Colon (tissue), 2 donors: ENCODE measurements around the gene HOXD9.

Source experiments
- FAIRE-seq: peaks from 2 replicates; lab custom pipeline; 2012; peaks lifted over from hg19 to GRCh38; lab: Jason Lieb, UNC
- donor health status: control.
- donor health status: control.

The HOXD9 gene

DNA sequence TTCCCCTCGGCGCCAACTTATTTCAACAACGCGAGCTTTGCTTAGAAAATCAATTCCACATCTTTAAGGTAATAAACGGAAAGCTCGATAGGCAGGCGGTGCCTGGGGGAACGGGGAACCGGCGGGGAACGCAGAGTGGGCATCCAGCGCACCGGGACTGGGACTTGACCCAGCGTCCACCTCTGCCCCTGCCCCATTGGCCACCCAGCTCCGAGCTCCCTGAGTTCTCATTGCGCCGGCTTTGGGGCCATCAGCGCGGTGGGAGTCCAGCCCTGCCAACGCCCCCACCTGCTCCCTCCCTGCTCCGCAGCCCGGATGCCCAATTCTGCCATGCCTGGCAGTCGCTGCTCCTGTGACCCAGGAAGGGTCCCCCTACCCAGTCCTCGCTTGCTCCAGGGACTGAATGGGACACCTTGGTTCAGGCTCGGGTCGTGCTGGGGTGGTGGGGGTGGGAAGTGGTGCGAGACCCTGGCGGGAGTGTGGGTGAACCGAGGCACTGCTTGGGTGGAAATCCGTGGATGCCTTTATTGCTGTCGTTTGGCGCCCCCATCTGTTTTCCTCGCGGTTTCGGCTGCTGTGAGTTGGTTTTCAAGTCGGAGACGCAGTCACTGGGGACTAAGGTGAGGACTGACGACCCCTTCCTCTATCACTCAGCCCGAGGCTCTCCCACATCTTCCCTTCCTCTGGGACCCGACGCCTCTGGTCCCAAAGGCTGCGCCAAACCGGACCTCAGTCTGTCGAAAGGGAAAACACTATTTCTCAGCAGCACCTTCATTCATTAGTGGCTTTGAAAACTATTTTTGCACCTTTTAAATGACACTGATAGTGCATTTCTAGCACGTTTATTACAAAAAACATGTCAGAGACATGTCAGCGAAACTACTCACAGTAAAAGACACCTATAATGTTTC, 36.4 kb upstream of the HOXD9 start:
- no peak for FAIRE-seq

DNA sequence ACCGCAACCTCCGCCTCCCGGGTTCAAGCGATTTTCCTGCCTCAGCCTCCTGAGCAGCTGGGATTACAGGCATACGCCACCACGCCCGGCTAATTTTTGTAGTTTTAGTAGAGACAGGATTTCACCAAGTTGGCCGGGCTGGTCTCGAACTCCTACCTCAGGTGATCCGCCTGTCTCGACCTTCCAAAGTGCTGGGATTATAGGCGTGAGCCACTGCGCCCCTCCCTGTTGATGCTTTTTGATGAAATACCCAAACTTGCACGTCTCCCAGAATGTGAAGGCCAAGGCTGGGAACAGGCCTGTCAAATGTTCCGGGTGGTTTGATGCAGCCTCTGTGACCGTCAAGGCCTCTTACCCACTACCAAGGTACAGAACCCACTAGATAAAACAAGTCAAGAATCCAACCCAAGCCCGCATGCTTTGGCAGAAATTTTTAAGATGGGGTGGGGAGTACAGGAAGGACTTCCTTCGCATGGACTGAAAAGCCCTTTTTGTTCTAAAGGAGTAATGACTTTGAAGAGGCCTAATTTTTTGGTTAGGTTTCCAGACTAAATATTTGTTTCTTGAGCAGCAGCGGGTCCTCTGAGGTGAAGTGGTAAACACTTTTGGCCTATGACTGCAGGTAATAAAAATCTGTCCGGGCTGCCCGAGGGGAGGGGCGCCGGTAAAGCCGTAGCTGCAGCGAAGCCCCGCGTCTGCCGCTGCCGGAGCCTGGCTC, 35.0 kb upstream of the HOXD9 start:
- FAIRE-seq, result no peak

DNA sequence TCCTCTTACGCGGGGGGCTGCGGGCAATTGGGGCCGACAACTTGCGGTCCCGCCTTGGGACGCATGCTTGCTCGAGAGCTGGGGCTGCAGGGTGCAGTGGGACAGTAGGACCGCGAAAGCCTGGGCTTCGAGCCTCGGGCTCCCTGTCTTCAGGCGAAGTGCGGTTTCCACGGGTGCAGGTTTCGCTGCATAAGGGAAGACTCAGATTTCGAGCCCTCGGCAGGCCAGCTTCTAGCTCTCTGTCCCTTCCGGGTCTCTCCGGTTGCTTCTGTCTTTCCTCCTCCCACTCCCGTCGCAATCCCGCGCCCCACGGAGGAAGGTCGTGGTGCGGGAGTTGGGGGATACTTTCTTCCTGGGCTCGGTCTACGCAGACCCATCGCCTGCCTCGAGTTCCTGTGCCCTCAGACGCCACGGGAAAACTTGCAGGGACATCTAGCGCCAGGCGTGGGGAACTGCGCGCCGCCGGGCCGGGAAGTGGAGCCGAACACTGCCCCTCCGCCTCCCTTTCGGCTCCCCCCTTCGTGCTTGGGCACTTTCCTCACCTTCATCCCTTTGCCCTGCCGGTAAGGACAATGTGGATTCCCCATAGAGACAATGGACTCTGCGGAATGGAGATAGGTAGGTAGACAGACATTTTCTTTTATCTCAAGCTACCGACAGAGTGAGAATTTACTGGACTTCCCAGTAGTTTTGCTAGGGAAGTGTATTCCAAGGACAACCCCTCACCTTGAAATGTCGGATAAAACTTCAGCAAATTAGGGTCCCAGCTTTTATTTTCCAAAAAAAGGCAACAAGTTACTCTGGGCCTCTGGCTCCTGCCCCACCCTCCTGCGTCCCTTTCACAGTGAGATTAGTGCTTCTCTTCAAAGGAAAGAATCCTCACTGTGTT, 34.2 kb upstream of the HOXD9 start:
- no peak for FAIRE-seq

DNA sequence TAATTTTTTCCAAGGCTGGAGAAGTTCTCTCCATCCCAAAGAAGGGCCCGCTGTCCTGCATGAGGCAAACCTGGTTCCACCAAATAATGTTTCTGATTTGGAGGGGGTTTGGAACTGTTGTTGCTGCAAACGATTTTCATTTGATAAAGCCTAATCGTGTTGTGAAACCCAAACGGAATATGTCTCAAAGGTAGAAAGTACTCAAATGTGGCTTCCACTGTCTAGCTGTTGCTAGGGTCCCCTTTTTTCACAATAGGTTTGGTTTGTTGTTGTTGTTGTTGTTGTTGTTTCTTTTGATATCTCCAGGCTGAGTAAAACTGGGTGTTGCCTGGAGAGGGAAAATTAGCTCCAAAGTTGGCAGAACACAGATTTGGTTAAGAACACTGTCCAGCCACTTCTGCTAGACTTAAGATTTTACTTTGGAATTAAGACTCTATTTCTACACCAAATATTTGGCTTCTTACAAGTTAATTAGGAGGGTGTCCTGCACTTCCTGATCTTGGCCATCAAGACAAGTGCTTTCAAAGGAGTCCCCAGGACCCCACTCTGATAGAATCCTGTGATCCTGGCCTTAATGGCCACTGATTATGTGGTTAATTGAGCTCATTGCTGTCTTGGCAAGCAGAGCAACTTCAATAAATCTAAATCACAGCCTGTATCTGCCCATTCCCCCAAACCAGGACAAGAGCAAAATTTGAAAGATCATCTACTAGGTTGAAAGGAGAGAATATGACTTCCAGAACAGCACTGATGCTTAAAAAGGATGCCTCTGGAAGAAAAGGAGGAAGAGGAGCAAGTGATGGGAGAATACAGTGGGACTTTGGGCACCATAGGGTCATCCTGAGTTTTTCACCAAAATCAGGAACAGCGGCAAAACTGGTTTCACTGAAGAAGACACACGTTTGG, 33.3 kb upstream of the HOXD9 start:
- no peak for FAIRE-seq

DNA sequence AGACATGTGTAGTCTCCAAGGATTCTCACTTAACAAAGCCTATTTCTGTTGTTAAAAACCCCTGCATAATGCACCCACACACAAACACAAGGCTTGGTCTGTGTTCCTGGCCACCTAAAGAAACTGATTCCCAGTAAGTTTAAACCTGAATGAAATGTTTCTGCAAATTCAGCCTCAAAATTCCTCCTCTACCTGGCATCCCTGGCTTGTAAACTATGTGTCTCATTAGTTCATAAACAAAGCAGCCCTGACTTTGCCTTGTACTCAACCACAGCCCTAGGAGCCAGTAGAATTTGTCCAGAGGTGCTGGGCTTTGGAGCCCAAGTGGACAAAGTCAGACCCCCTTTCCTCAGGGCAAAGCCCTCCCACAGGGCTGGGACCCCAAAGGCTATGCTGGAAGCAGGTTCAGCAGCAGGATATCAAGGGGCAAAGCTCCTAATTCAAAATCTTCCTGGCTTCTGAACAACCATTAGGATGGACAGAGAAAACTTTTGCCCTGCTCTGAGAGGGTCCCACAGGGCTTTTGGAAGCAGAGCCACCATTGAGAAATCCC, 32.6 kb upstream of the HOXD9 start:
- no peak for FAIRE-seq

DNA sequence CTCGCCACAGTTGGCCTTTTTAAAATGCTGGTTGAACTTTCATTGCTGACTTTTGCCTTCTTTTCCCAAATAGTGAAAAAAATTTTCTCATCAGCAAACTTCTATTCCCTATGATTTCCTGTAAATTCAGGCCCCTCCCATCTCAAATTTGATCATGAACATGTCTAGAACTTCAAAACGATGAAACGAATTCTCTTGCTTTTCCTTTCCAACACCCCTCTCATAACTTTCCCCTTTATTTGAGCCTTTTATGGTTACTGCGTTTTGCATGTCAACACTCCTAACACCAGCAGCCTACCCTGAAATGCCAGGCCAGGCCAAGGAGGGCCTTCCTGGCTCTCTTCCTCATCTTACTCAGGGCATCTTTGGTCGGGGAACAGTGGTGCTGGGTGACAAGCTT, 31.7 kb upstream of the HOXD9 start:
- no peak for FAIRE-seq

DNA sequence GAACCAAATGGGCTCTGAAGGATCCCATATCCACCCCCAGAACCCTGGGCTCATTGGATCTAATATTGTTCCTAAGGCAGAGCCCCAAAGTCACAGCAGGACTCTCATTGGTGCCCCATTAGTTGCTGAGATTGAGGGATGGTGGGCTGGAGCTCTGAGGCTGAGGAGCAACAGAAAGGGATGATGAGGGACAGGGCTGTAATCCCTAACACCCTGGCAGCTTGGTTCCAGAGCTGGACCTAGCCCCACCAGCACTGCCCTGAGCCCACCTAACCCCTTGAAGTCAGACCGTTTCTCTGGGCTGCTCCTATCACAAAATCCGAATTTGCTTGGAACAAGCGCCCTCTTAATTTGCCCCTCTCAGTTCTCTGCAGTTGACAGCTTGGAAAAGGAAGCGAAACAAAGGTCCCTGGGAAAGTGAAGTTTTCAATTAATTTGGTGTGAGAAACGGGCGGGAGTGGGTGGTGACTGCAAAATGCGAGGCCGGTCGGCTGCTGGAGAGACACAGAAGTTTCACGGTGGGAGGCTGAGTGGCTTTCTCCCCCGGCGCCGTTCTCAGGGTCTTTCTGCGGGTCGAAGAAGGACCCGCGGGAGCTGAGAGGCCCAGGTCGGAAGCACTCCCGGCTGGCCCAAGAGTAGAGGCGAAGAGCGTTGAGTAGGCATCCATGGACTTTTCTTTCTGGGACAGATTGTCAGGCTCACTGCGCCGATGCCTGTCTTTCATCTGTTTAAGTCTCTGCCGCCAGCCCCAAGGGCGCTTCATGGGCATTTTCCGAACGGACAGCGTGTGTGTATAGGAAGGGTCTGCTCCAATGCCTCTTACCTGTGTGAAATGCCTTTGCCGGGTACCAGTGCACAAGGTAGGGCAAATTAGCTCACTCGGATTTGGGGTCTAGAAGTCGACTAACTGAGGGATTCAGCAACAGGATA, 30.9 kb upstream of the HOXD9 start:
- no peak for FAIRE-seq

DNA sequence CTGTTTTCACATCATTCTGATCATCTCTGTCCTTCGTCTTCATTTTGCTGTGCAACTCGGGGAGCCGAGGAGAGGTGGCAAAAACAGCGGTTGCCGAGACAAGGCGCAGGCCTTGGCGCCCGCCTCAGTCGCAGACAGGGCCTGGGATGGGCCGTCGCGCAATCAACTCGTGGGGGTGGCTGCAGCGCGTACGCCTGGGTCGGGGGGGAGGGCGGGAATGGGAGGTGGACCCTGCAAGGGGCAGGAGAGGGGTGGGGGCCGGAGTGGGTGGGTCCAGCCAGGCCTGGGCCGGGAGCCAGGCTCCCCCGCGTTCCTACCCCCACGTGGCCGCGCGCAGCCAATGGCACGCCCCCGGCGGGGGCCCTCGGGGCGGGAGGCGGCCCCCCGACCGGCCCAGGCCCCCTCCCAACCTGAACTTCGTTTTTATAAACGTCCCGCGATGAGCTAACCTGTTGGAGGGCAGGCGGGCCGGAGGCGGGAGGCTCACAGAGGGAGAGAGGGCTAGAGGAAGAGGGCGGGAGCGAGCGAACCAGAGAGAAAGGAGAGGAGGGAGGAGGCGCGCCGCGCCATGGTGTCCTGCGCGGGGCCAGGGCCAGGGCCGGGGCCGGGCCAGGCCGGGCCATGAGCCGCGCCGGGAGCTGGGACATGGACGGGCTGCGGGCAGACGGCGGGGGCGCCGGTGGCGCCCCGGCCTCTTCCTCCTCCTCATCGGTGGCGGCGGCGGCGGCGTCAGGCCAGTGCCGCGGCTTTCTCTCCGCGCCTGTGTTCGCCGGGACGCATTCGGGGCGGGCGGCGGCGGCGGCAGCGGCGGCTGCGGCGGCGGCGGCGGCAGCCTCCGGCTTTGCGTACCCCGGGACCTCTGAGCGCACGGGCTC, 30.0 kb upstream of the HOXD9 start, which contains the start of gene HOXD13:
Gene HOXD13 (plus strand): TSS at position 452 of the 875 bp plus-strand sequence. CDS start 170 bp downstream, at position 622.
- FAIRE-seq, result no peak

DNA sequence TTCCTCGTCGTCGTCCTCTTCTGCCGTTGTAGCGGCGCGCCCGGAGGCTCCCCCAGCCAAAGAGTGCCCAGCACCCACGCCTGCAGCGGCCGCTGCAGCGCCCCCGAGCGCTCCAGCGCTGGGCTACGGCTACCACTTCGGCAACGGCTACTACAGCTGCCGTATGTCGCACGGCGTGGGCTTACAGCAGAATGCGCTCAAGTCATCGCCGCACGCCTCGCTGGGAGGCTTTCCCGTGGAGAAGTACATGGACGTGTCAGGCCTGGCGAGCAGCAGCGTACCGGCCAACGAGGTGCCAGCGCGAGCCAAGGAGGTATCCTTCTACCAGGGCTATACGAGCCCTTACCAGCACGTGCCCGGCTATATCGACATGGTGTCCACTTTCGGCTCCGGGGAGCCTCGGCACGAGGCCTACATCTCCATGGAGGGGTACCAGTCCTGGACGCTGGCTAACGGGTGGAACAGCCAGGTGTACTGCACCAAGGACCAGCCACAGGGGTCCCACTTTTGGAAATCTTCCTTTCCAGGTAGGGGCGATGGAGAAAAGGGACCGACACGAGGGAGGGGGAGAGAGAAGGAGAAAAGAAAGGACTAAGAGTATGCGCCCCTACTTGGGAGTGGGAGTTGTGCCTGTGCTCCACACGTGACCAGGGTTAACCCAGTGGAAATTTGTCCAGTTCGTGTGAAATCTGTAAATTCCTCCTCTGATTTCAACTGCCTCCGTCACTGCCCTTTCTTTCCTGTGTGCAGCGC, 29.2 kb upstream of the HOXD9 start:
- FAIRE-seq, result no peak

DNA sequence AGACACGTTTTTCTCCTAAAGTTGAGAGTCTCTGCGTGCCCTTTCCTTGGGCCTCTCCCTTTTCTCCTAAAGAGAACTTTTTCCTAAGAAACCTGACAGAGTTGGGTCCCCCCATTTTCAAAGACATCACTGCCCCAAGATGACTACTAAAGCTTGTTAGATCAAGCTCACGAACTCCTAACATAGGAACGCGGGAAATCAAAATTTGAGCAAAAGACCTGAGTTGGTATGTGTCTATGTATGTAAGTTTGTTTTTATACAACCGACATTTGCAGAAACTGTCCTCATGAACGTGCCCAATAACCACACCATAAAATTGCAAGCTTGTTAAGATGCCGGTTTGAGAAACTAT, 28.6 kb upstream of the HOXD9 start:
- no peak for FAIRE-seq

DNA sequence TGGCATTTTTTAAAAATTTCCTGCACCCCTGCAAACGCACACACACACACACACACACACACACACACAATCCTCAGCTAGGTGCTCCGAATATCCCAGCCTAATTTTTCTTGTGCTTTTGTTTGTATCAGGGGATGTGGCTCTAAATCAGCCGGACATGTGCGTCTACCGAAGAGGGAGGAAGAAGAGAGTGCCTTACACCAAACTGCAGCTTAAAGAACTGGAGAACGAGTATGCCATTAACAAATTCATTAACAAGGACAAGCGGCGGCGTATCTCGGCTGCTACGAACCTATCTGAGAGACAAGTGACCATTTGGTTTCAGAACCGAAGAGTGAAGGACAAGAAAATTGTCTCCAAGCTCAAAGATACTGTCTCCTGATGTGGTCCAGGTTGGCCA, 28.2 kb upstream of the HOXD9 start:
- FAIRE-seq, result no peak

DNA sequence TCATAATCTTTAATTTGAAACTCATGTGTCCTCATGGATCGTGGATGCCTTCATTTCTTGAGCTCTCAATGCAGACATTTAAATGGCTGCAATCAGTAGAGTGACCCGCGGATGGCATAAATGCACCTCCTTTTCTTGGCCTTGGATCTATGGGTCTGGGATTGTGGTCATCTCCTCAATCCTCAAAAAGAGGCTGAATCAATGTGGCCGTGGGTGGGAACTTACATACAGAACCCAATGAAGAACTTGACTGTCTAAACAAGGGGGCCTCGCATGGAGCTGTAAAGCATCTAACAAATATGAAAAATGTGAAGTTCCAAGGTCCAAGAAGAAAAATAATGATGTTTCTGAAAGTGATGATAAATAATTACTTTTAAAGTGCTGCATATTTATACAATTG, 27.1 kb upstream of the HOXD9 start:
- FAIRE-seq, result no peak

DNA sequence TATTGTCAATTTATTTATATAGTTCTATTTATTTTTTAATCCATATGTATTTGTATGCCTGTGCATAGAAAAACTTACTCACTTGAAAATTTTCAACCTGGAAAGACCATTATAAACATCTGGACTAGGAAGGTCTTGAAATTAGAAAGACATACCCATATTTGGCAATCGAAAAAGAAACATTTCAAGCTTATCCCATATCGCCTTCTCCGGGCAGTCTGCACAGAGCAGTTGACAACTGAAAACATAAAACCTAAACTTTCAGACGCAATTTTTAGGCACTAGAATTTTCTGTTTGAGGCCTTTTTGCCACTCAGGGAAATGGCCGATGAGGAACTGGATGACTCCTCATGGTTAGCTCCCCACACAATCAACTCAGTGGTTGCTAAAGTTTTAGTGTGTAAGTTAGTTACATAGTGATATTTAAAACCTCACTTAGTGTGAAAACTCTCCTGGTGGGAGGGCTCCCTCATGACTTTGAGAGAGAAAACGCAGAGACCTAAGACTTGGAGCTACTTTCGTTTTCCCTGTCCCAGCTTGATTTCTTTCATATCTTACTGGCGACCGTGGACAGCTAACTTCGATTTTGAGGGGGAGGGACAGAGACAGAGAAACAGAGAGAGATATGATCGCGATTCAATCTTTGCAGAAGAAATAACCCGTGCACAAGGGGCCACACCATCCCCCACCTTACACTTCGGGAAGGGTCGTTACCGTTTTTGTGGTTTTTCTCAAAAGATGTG, 26.1 kb upstream of the HOXD9 start:
- FAIRE-seq, result no peak

DNA sequence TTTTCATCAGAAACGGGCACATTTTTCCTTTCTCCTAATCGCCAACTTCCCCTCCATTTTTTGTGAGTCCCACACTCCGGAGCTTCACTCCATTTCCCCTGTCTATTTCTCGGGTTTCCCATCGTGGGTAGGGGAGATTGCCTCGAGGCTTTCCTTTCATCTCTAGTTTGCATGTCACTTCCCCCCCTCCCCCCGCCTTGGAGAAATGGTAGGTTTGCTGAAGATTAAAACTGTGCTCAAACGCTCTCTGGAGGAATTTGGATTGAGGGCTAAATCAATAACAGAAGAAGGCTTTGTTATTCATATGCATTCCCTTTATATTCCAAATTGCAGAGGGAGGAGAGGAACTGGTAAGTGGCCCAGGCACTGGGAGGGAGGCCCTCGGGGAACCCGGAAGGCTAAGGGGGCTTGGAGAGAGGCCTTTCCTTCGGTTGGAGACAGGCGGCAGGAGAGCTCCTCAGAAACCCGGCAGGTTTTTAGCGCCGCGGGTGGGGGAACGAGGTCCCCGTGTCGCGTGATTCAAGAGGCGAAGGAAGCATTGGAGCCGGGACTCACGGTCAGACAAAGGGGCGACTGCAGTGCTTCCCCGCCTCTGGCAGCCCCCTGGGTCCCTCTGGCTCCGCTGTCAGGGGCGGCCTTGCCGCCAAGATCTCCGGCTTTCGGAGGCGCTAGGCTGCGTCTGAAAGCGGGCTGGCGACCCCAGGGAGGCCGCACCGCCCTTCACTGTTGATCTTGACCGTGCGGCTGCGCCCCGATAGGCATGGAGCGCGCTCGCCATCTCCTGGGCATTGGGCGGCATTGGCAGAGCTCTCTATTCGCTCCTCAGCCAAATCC, 25.3 kb upstream of the HOXD9 start:
- no peak for FAIRE-seq

DNA sequence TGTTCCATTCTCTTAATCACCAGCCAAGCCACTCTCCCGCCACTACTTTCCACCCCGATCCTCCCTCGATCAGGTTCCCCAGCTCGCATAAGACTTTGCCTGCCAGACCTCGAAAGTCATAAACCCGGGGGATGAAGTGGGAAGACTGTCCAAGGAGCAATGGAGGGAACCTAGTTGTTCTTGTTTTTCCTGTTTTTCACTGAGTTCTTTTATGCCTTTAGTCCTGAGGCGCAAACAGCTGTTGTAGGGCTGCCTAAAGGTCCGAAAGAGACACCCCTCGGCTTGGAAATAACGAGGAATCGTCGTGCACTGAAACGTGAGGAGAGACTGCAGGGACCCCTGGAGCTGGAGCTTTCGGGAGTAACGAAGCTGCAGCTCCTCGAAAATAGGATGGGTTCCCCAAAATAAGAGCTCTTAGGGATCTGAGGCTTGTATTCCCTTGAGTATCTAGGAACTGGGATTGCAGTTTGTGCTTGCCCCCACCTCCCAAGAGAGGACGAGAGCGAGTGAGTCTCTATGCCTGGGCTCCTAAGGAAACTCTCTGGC, 24.6 kb upstream of the HOXD9 start:
- no peak for FAIRE-seq
